ENCODE results near the gene AKNA. TPM values are rescaled to one million over a fixed set of nuclear protein-coding genes. Genes with fewer than 3 reads are reported as not detected.

Gene AKNA
- polyA plus RNA-seq, 2 of the 4 experiments (the other 2 are of a cell fraction) = 2.7 to 4.6 TPM

- no peak for TF ChIP-seq BHLHE40 (IDR thresholded peaks at IDR 0.05; ENCODE audit: low read depth, low read length)
- no peak for TF ChIP-seq E2F6 (IDR thresholded peaks at IDR 0.05; ENCODE audit: borderline replicate concordance, low read depth)
These were observed 13.6 kb upstream of the AKNA start (continued) for GRCh38 chr9:114401344-114401743.

- WGBS (ENCODE audit: missing lambda C conversion rate) = 80% methylated on average over 2 of the region's 2 CpGs
- Histone ChIP-seq H3K4me2 (no peak overlapping the region), H3K9me3 (no peaks in the 10 kb centered on the region), H3K4me1 (peaks cover 9% of the 10 kb centered on the region; the same call in 1 of the 3 replicates), H3K4me3 (no peak overlapping the region), H3K27ac (no peak overlapping the region)
- ATAC-seq (no peak), DNase-seq (ENCODE audit: low read depth in 1 of 2, low spot score in 1 of 2) (no peak), FAIRE-seq (no peak)
- POLR2A ChIA-PET = no interaction called here
- TF ChIP-seq USF2 (IDR thresholded peaks at IDR 0.05) (no peak), ESRRA (IDR thresholded peaks at IDR 0.05; ENCODE audit: borderline replicate concordance, low read length) (no peak), CEBPB (IDR thresholded peaks at IDR 0.05) (no peak), RARB (CRISPR knock-in tag; IDR thresholded peaks at IDR 0.05) (no peak), TFCP2L1 (CRISPR knock-in tag; IDR thresholded peaks at IDR 0.05) (no peak), EHMT2 (IDR thresholded peaks at IDR 0.05; ENCODE audit: low read depth) (no peak), CHD2 (IDR thresholded peaks at IDR 0.05; ENCODE audit: low read length, partially characterized antibody) (no peak), CHD4 (IDR thresholded peaks at IDR 0.05; ENCODE audit: borderline replicate concordance) (no peak), FOSL2 (IDR thresholded peaks at IDR 0.05) (no peak), FOSL2 (CRISPR knock-in tag; IDR thresholded peaks at IDR 0.05) (no peak), TP53 (CRISPR knock-in tag; IDR thresholded peaks at IDR 0.05) (no peak)
- CTCF ChIA-PET = interaction anchor here (0.5 to 11.9 kb wide), 5 partner anchors 8 to 510 kb away, joined by 3 to 160 read pairs (median 3); no protein-coding TSS in a partner anchor
These were observed 13.0 kb upstream of the AKNA start for GRCh38 chr9:114400772-114401171.

- no peak overlapping the region for H3K4me2 ChIP-seq
- TF ChIP-seq CBX2 (IDR thresholded peaks at IDR 0.05; ENCODE audit: borderline replicate concordance, low read depth) (no peak), HOXB13 (CRISPR knock-in tag; IDR thresholded peaks at IDR 0.05; ENCODE audit: low read depth) (no peak), CTCF (IDR thresholded peaks at IDR 0.05) (no peak), ZSCAN20 (CRISPR knock-in tag; IDR thresholded peaks at IDR 0.05) (no peak), NR3C1 (IDR thresholded peaks at IDR 0.05) (no peak), GATA3 (IDR thresholded peaks at IDR 0.05; ENCODE audit: borderline replicate concordance) (no peak), TFCP2L1 (CRISPR knock-in tag; IDR thresholded peaks at IDR 0.05) (no peak), JUN (IDR thresholded peaks at IDR 0.05) (no peak)
- TF ChIP-seq, protein P1, sequence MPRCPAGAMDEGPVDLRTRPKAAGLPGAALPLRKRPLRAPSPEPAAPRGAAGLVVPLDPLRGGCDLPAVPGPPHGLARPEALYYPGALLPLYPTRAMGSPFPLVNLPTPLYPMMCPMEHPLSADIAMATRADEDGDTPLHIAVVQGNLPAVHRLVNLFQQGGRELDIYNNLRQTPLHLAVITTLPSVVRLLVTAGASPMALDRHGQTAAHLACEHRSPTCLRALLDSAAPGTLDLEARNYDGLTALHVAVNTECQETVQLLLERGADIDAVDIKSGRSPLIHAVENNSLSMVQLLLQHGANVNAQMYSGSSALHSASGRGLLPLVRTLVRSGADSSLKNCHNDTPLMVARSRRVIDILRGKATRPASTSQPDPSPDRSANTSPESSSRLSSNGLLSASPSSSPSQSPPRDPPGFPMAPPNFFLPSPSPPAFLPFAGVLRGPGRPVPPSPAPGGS (IDR thresholded peaks at IDR 0.05) = no peak
- peaks cover 9% of the 10 kb centered on the region; the same call in 1 of the 3 replicates for H3K4me1 ChIP-seq
- H3K4me3 ChIP-seq = no peak overlapping the region
- ChIA-PET POLR2A (no interaction called here), CTCF (interaction anchor here (0.6 to 11.9 kb wide), 7 partner anchors 8 to 510 kb away, joined by 3 to 160 read pairs (median 3); no protein-coding TSS in a partner anchor)
- no peak overlapping the region for H3K27ac ChIP-seq
- DNase-seq (ENCODE audit: low read depth in 1 of 2, low spot score in 1 of 2) = no peak
- H3K9me3 ChIP-seq = no peaks in the 10 kb centered on the region
- 25% methylated on average over 1 of the region's 1 CpG for WGBS (ENCODE audit: missing lambda C conversion rate)
- ATAC-seq = no peak
- FAIRE-seq = no peak
These were observed 12.4 kb upstream of the AKNA start for GRCh38 chr9:114400219-114400618.
